GM23338 (cell line): ENCODE measurements around the gene SLC4A5.

Experiments used
- CTCF ChIP-seq, 2 experiments: fragments of 200-600 bp in 1 of 2; sonication (generic) in 1 of 2; conservative IDR thresholded peaks; 2 replicates each; pipeline versions ENCODE4 v1.5.1 to v1.6.1; 2016 to 2017; ENCODE audit warnings: antibody characterized with exemption in 2 of 2, low read depth in 2 of 2, mild to moderate bottlenecking in 2 of 2, moderate library complexity in 1 of 2
- EZH2 ChIP-seq: fragments of 200-600 bp; sonication (generic); IDR thresholded peaks from one replicate; pipeline ENCODE4 v1.8.0; 2017; ENCODE audit warnings: antibody characterized with exemption, mild to moderate bottlenecking, low read depth; ENCODE audit not compliant: unreplicated experiment
- POLR2AphosphoS5 ChIP-seq: IDR thresholded peaks from 2 replicates; pipeline ENCODE4 v1.6.1; 2016; ENCODE audit warnings: antibody characterized with exemption, low read depth
- TF ChIP-seq, protein P1 (sequence below): IDR thresholded peaks from one replicate; pipeline ENCODE4 v1.6.1; 2018; ENCODE audit warnings: antibody characterized with exemption; ENCODE audit not compliant: unreplicated experiment

- TF ChIP-seq CTCF (conservative IDR thresholded peaks at IDR 0.05; ENCODE audit: low read depth in 2 of 2) (no peak), EZH2 (no peak), POLR2AphosphoS5 (no peak)
- TF ChIP-seq, protein P1, sequence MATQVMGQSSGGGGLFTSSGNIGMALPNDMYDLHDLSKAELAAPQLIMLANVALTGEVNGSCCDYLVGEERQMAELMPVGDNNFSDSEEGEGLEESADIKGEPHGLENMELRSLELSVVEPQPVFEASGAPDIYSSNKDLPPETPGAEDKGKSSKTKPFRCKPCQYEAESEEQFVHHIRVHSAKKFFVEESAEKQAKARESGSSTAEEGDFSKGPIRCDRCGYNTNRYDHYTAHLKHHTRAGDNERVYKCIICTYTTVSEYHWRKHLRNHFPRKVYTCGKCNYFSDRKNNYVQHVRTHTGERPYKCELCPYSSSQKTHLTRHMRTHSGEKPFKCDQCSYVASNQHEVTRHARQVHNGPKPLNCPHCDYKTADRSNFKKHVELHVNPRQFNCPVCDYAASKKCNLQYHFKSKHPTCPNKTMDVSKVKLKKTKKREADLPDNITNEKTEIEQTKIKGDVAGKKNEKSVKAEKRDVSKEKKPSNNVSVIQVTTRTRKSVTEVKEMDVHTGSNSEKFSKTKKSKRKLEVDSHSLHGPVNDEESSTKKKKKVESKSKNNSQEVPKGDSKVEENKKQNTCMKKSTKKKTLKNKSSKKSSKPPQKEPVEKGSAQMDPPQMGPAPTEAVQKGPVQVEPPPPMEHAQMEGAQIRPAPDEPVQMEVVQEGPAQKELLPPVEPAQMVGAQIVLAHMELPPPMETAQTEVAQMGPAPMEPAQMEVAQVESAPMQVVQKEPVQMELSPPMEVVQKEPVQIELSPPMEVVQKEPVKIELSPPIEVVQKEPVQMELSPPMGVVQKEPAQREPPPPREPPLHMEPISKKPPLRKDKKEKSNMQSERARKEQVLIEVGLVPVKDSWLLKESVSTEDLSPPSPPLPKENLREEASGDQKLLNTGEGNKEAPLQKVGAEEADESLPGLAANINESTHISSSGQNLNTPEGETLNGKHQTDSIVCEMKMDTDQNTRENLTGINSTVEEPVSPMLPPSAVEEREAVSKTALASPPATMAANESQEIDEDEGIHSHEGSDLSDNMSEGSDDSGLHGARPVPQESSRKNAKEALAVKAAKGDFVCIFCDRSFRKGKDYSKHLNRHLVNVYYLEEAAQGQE = no peak
These were observed 10.6 kb downstream of the SLC4A5 start for GRCh38 chr2:74332550-74333174.
